Thoracic aorta (tissue), 2 donors: ENCODE measurements around the gene C6orf120. TPM values are rescaled to one million over a fixed set of nuclear protein-coding genes. Genes with fewer than 3 reads are reported as not detected.

Source experiments
- ATAC-seq: fragments of 150-250 bp; one replicate; pipeline ENCODE4 v1.8.0; 2017; ENCODE audit warnings: low read depth; ENCODE audit not compliant: insufficient number of reproducible peaks, low FRiP score
- DNase-seq: peaks from one replicate; pipeline ENCODE4 v3.0.0-alpha.2; 2020; ENCODE audit warnings: low spot score
- H3K27ac ChIP-seq, 2 donors: fragments of 200-600 bp; sonication (generic); 1 replicate in 1 of 2; 2 replicates in 1 of 2; pipeline ENCODE4 v1.5.1; 2016; ENCODE audit warnings: mild to moderate bottlenecking in 2 of 2, moderate library complexity in 2 of 2
- H3K27me3 ChIP-seq: fragments of 200-600 bp; sonication (generic); replicated peaks from 2 replicates; pipeline ENCODE4 v1.6.0; 2016; ENCODE audit warnings: mild to moderate bottlenecking; ENCODE audit not compliant: insufficient read depth
- H3K36me3 ChIP-seq: fragments of 200-600 bp; sonication (generic); one replicate; pipeline ENCODE4 v1.5.1; 2016
- H3K4me1 ChIP-seq, 2 donors: fragments of 200-600 bp; sonication (generic); 1 replicate in 1 of 2; 2 replicates in 1 of 2; pipeline versions ENCODE4 v1.5.1 to v1.6.0; 2016; ENCODE audit warnings: low read depth in 2 of 2, mild to moderate bottlenecking in 1 of 2; ENCODE audit not compliant: control insufficient read depth in 1 of 2
- H3K4me3 ChIP-seq: fragments of 200-600 bp; sonication (generic); 2 replicates; pipeline ENCODE4 v1.5.1; 2016; ENCODE audit warnings: mild to moderate bottlenecking
- H3K9me3 ChIP-seq: fragments of 200-600 bp; sonication (generic); 2 replicates; pipeline ENCODE4 v1.5.1; 2016
- CTCF ChIP-seq: fragments of 200-600 bp; sonication (generic); IDR thresholded peaks from one replicate; pipeline ENCODE4 v1.5.1; 2019; ENCODE audit warnings: antibody characterized with exemption
- total RNA-seq, 2 donors: library from RNA; depleted of rRNA; stranded (reverse); fragments of >200 nt; gene quantifications; one replicate each; pipeline versions ENCODE4 v1.1.0 to v1.2.3, GENCODE V29; 2016

C6orf120 gene
- total RNA-seq, 2 donors from 2014 or later = 30.0 to 37.5 TPM

DNA sequence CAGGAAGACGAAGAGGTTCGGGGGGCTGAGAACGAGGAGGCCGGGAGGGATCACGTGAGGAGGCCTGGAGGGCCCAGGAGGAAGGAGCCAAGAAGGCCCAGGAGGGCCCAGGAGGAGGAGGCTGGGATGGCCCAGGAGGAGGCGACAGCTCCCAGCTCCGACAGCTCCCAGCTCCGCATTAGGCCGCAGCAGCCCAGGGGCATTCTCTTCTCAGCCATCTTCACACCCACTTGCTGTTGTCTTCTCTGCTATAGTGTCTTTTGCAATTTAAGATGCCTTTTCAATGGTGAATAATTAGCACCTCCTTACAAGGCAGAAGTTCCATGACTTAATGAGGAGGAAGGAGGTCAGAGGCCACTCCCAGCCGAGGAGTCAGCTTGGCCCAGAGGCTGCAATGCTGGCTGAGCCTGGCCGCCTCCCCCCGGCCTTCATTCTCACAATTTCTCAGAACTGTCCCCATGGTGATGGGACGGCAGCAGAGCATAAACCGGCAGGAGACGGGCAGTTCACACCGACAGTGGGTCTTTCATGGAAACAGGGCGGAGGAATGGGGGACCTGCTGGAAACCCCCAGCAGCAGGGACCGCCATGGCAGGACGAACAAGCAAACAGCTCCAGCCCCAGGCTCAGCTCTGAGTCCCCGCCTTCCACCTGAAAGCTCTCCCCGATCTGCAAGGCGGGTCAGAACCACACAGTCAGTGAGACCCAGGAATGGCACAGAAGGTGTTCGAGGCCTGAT lies 45.2 kb upstream of the C6orf120 start:
- TF ChIP-seq CTCF = no peak
- no peaks in the 10 kb centered on the region for H3K9me3 ChIP-seq
- no peaks in the 10 kb centered on the region for H3K4me1 ChIP-seq
- ATAC-seq = no peak
- H3K36me3 ChIP-seq = peaks cover 6% of the 10 kb centered on the region
- no peak overlapping the region for H3K4me3 ChIP-seq
- DNase-seq = no peak
- H3K27me3 ChIP-seq = no peaks in the 10 kb centered on the region
- H3K27ac ChIP-seq = no peak overlapping the region

DNA sequence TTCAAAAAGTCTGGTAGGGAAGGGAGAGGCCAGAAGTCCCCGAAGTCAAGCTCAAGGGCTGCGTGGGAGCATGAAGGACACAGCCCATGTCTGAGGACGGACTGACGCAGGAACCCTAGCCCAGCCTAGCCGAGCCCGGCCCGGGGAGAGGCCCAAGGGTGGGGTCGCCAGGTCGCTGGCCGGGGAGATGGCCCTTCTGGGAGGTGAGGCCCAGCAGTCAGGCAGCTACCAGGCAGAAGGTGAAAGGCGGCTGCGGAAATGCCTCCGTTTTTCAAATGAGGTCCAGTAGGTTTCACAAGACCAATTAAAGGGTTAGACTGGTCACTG lies 44.7 kb upstream of the C6orf120 start:
- no peak for ATAC-seq
- H3K27ac ChIP-seq = no peak overlapping the region
- no peaks in the 10 kb centered on the region for H3K9me3 ChIP-seq
- TF ChIP-seq CTCF = no peak
- H3K36me3 ChIP-seq = peaks cover 6% of the 10 kb centered on the region
- H3K4me1 ChIP-seq = no peaks in the 10 kb centered on the region
- H3K27me3 ChIP-seq = no peaks in the 10 kb centered on the region
- H3K4me3 ChIP-seq = no peak overlapping the region
- DNase-seq = no peak

- DNase-seq (no peak), ATAC-seq (no peak)
- no peak overlapping the region for H3K27ac ChIP-seq
- H3K27me3 ChIP-seq = no peaks in the 10 kb centered on the region
- no peak for TF ChIP-seq CTCF
- no peaks in the 10 kb centered on the region for H3K4me1 ChIP-seq
- H3K4me3 ChIP-seq = no peak overlapping the region
- no peaks in the 10 kb centered on the region for H3K9me3 ChIP-seq
- peaks cover 10% of the 10 kb centered on the region for H3K36me3 ChIP-seq
Observed at GRCh38 chr6:169659820-169660610, 41.9 kb upstream of the C6orf120 start.

GRCh38 chr6:169660751-169661390 lies 41.1 kb upstream of the C6orf120 start:
- no peaks in the 10 kb centered on the region for H3K27me3 ChIP-seq
- no peaks in the 10 kb centered on the region for H3K4me1 ChIP-seq
- ATAC-seq (no peak), DNase-seq (no peak)
- H3K4me3 ChIP-seq = no peak overlapping the region
- no peak for TF ChIP-seq CTCF
- H3K27ac ChIP-seq = no peak overlapping the region
- H3K9me3 ChIP-seq = no peaks in the 10 kb centered on the region
- H3K36me3 ChIP-seq = peaks cover 10% of the 10 kb centered on the region

- Histone ChIP-seq H3K4me3 (no peak overlapping the region), H3K27me3 (no peaks in the 10 kb centered on the region), H3K27ac (no peak overlapping the region), H3K36me3 (peaks cover 10% of the 10 kb centered on the region), H3K9me3 (no peaks in the 10 kb centered on the region), H3K4me1 (no peaks in the 10 kb centered on the region)
- ATAC-seq (no peak), DNase-seq (no peak)
- no peak for TF ChIP-seq CTCF
Observed at GRCh38 chr6:169661391-169661756, 40.6 kb upstream of the C6orf120 start.
